ENCODE data around the gene PRAMEF11.

- TF ChIP-seq JUND (IDR thresholded peaks at IDR 0.05) (no peak), CTCF (IDR thresholded peaks at IDR 0.05; ENCODE audit: low read depth, low read length, missing input control) (no peak), SP1 (IDR thresholded peaks at IDR 0.05) (no peak), TAF1 (conservative IDR thresholded peaks at IDR 0.05) (no peak), YY1 (IDR thresholded peaks at IDR 0.05) (no peak), RXRA (IDR thresholded peaks at IDR 0.05) (no peak), EGR1 (IDR thresholded peaks at IDR 0.05; ENCODE audit: low read depth in 2 of 2) (no peak), RAD21 (IDR thresholded peaks at IDR 0.05) (no peak), FOXA1 (IDR thresholded peaks at IDR 0.05) (no peak)
- TF ChIP-seq, protein P1, sequence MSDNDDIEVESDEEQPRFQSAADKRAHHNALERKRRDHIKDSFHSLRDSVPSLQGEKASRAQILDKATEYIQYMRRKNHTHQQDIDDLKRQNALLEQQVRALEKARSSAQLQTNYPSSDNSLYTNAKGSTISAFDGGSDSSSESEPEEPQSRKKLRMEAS (IDR thresholded peaks at IDR 0.05) = no peak
- TF ChIP-seq, protein P2, sequence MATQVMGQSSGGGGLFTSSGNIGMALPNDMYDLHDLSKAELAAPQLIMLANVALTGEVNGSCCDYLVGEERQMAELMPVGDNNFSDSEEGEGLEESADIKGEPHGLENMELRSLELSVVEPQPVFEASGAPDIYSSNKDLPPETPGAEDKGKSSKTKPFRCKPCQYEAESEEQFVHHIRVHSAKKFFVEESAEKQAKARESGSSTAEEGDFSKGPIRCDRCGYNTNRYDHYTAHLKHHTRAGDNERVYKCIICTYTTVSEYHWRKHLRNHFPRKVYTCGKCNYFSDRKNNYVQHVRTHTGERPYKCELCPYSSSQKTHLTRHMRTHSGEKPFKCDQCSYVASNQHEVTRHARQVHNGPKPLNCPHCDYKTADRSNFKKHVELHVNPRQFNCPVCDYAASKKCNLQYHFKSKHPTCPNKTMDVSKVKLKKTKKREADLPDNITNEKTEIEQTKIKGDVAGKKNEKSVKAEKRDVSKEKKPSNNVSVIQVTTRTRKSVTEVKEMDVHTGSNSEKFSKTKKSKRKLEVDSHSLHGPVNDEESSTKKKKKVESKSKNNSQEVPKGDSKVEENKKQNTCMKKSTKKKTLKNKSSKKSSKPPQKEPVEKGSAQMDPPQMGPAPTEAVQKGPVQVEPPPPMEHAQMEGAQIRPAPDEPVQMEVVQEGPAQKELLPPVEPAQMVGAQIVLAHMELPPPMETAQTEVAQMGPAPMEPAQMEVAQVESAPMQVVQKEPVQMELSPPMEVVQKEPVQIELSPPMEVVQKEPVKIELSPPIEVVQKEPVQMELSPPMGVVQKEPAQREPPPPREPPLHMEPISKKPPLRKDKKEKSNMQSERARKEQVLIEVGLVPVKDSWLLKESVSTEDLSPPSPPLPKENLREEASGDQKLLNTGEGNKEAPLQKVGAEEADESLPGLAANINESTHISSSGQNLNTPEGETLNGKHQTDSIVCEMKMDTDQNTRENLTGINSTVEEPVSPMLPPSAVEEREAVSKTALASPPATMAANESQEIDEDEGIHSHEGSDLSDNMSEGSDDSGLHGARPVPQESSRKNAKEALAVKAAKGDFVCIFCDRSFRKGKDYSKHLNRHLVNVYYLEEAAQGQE (IDR thresholded peaks at IDR 0.05) = no peak
- TF ChIP-seq, protein P3, sequence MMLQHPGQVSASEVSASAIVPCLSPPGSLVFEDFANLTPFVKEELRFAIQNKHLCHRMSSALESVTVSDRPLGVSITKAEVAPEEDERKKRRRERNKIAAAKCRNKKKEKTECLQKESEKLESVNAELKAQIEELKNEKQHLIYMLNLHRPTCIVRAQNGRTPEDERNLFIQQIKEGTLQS (IDR thresholded peaks at IDR 0.05) = no peak
- TF ChIP-seq, protein P4, sequence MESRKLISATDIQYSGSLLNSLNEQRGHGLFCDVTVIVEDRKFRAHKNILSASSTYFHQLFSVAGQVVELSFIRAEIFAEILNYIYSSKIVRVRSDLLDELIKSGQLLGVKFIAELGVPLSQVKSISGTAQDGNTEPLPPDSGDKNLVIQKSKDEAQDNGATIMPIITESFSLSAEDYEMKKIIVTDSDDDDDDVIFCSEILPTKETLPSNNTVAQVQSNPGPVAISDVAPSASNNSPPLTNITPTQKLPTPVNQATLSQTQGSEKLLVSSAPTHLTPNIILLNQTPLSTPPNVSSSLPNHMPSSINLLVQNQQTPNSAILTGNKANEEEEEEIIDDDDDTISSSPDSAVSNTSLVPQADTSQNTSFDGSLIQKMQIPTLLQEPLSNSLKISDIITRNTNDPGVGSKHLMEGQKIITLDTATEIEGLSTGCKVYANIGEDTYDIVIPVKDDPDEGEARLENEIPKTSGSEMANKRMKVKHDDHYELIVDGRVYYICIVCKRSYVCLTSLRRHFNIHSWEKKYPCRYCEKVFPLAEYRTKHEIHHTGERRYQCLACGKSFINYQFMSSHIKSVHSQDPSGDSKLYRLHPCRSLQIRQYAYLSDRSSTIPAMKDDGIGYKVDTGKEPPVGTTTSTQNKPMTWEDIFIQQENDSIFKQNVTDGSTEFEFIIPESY (IDR thresholded peaks at IDR 0.05) = no peak
These were observed 52.3 kb downstream of the PRAMEF11 start for GRCh38 chr1:12778907-12779306.

Measured in liver (tissue), 3 donors.